Amniotic epithelial cell (primary cell): ENCODE results near the gene DOCK4.
A peak's percentile ranks its signal among the peaks of the same experiment; 100 is the strongest.

Experiments
- DNase-seq: peaks from one replicate; pipeline ENCODE4 v3.0.0-alpha.2; 2010; ENCODE audit warnings: low read depth

The DOCK4 gene

GRCh38 chr7:111903016-111903415 lies 303.2 kb downstream of the DOCK4 start:
- no peak for DNase-seq

GRCh38 chr7:111900283-111900682 lies 305.9 kb downstream of the DOCK4 start:
- DNase-seq = no peak

- no peak for DNase-seq
Observed at GRCh38 chr7:111895049-111895448, 311.1 kb downstream of the DOCK4 start.

GRCh38 chr7:111894518-111894917 lies 311.7 kb downstream of the DOCK4 start:
- no peak for DNase-seq

GRCh38 chr7:111893190-111893589 lies 313.0 kb downstream of the DOCK4 start:
- DNase-seq = peak; percentile 12

- peak; percentile 11 for DNase-seq
Observed at GRCh38 chr7:111892588-111892987, 313.6 kb downstream of the DOCK4 start.

GRCh38 chr7:111887734-111888133 lies 318.5 kb downstream of the DOCK4 start:
- no peak for DNase-seq

GRCh38 chr7:111886233-111886632 lies 320.0 kb downstream of the DOCK4 start:
- no peak for DNase-seq

- no peak for DNase-seq
Observed at GRCh38 chr7:111883241-111883640, 323.0 kb downstream of the DOCK4 start.

GRCh38 chr7:111878785-111879184 lies 327.4 kb downstream of the DOCK4 start:
- no peak for DNase-seq

- DNase-seq = peak; percentile 70
Observed at GRCh38 chr7:111877931-111878330, 328.3 kb downstream of the DOCK4 start.

GRCh38 chr7:111873963-111874690 lies 332.1 kb downstream of the DOCK4 start:
- peak; percentile 26 for DNase-seq

- DNase-seq = no peak
Observed at GRCh38 chr7:111873326-111873646, 332.9 kb downstream of the DOCK4 start.

GRCh38 chr7:111872450-111873325 lies 333.5 kb downstream of the DOCK4 start:
- no peak for DNase-seq

GRCh38 chr7:111871283-111871682 lies 334.9 kb downstream of the DOCK4 start:
- DNase-seq = no peak

- DNase-seq = no peak
Observed at GRCh38 chr7:111869280-111869679, 336.9 kb downstream of the DOCK4 start.

- no peak for DNase-seq
Observed at GRCh38 chr7:111867348-111867931, 338.8 kb downstream of the DOCK4 start.

- no peak for DNase-seq
Observed at GRCh38 chr7:111866787-111867186, 339.4 kb downstream of the DOCK4 start.

- DNase-seq = no peak
Observed at GRCh38 chr7:111865430-111865829, 340.8 kb downstream of the DOCK4 start.

GRCh38 chr7:111864291-111864976 lies 341.8 kb downstream of the DOCK4 start:
- no peak for DNase-seq

GRCh38 chr7:111863269-111863668 lies 342.9 kb downstream of the DOCK4 start:
- no peak for DNase-seq

GRCh38 chr7:111860248-111860647 lies 346.0 kb downstream of the DOCK4 start:
- no peak for DNase-seq
